Prostate gland (tissue), 2 donors: ENCODE results near the gene GFY.

Experiments
- POLR2A ChIP-seq: fragments of 450-650 bp; IDR thresholded peaks from one replicate; pipeline ENCODE4 v1.6.1; 2016; ENCODE audit warnings: antibody characterized with exemption, mild to moderate bottlenecking
- POLR2AphosphoS5 ChIP-seq: sonication (generic); formaldehyde crosslinking; IDR thresholded peaks from one replicate; pipeline ENCODE4 v1.6.1; 2017; ENCODE audit warnings: antibody characterized with exemption
- TF ChIP-seq, protein P1 (sequence below), 4 experiments: fragments of 200-600 bp in 2 of 4; fragments of 450-650 bp in 2 of 4; sonication (generic) in 2 of 4; IDR thresholded peaks; 1 replicate in 3 of 4; 2 replicates in 1 of 4; pipeline ENCODE4 v1.5.1; 2016 to 2019; ENCODE audit warnings: antibody characterized with exemption in 4 of 4, mild to moderate bottlenecking in 2 of 4, moderate library complexity in 2 of 4

DNA sequence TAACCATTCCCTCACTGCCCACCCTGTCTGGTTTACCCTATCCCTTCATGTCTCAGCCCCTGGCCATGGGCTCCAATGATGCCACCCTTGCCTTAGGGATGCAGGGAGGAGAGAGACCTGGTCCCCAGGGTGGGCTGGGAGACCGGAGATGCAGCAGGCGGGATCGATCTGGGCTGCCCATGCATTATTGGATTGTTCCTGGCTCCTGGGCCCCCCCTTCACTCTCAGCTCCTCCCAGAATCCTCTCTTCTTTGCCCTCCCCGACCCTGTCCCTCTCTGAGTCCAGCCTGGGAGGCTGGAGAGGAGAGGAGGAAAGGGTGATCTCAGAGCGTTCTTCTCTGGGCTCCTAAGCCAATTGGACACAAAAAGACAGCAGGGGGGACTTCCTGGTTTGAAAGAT, 31.3 kb upstream of the GFY start:
- TF ChIP-seq, protein P1, sequence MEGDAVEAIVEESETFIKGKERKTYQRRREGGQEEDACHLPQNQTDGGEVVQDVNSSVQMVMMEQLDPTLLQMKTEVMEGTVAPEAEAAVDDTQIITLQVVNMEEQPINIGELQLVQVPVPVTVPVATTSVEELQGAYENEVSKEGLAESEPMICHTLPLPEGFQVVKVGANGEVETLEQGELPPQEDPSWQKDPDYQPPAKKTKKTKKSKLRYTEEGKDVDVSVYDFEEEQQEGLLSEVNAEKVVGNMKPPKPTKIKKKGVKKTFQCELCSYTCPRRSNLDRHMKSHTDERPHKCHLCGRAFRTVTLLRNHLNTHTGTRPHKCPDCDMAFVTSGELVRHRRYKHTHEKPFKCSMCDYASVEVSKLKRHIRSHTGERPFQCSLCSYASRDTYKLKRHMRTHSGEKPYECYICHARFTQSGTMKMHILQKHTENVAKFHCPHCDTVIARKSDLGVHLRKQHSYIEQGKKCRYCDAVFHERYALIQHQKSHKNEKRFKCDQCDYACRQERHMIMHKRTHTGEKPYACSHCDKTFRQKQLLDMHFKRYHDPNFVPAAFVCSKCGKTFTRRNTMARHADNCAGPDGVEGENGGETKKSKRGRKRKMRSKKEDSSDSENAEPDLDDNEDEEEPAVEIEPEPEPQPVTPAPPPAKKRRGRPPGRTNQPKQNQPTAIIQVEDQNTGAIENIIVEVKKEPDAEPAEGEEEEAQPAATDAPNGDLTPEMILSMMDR (IDR thresholded peaks at IDR 0.05) = no peak
- TF ChIP-seq POLR2AphosphoS5 (no peak), POLR2A (no peak)
